Smooth muscle cell (in vitro differentiated cells): Measurements from ENCODE around the gene RIMBP2. TPM values are rescaled to one million over a fixed set of nuclear protein-coding genes. Genes with fewer than 3 reads are reported as not detected.

Source experiments
- DNase-seq: peaks from one replicate; lab custom pipeline; 2025; ENCODE audit not compliant: unreplicated experiment; lab: John Stamatoyannopoulos, UW
- H2AFZ ChIP-seq: fragments of 200-600 bp; sonication (generic); 2 replicates; pipeline ENCODE4 v1.6.0; 2016; ENCODE audit warnings: antibody characterized with exemption, low read depth, mild to moderate bottlenecking
- H3F3A ChIP-seq: fragments of 200-600 bp; sonication (generic); 2 replicates; pipeline ENCODE4 v1.6.0; 2017; ENCODE audit warnings: antibody characterized with exemption, low read depth
- H3K27ac ChIP-seq: fragments of 200-600 bp; sonication (generic); 2 replicates; pipeline ENCODE4 v1.5.1; 2016; ENCODE audit warnings: low read depth, mild to moderate bottlenecking
- H3K27me3 ChIP-seq: fragments of 200-600 bp; sonication (generic); 2 replicates; pipeline ENCODE4 v1.6.1; 2016; ENCODE audit warnings: low read depth, mild to moderate bottlenecking
- H3K36me3 ChIP-seq: fragments of 200-600 bp; sonication (generic); 2 replicates; pipeline ENCODE4 v1.5.1; 2016; ENCODE audit warnings: low read depth
- H3K4me1 ChIP-seq: fragments of 200-600 bp; sonication (generic); 2 replicates; pipeline ENCODE4 v1.5.1; 2016; ENCODE audit warnings: low read depth
- H3K4me2 ChIP-seq: fragments of 200-600 bp; sonication (generic); 2 replicates; pipeline ENCODE4 v1.6.0; 2016; ENCODE audit warnings: mild to moderate bottlenecking
- H3K4me3 ChIP-seq: fragments of 200-600 bp; sonication (generic); 2 replicates; pipeline ENCODE4 v1.5.1; 2016; ENCODE audit warnings: mild to moderate bottlenecking
- H3K79me2 ChIP-seq: fragments of 200-600 bp; sonication (generic); 2 replicates; pipeline ENCODE4 v1.6.0; 2016; ENCODE audit warnings: low read depth, mild to moderate bottlenecking
- H3K9ac ChIP-seq: fragments of 200-600 bp; sonication (generic); 2 replicates; pipeline ENCODE4 v1.6.0; 2016; ENCODE audit warnings: low read depth
- H3K9me3 ChIP-seq: fragments of 200-600 bp; sonication (generic); replicated peaks from 2 replicates; pipeline ENCODE4 v1.5.1; 2016; ENCODE audit warnings: low read depth
- H4K20me1 ChIP-seq: fragments of 200-600 bp; sonication (generic); 2 replicates; pipeline ENCODE4 v1.6.0; 2016; ENCODE audit warnings: low read depth
- WGBS: methylation state at CpG from one replicate; pipeline ENCODE4 v1.1.7; 2016; ENCODE audit warnings: low lambda C conversion rate; 5-methylcytosine and 5-hydroxymethylcytosine counted together
- polyA plus RNA-seq: library from polyadenylated mRNA; unstranded; fragments of >200 nt; fragmentation: Nextera tagmentation; extraction: Ambion mirVana; gene quantifications from 2 replicates; pipeline ENCODE4 v1.2.1, GENCODE V29; 2016
- total RNA-seq: library from RNA; depleted of rRNA; stranded (reverse); fragments of >200 nt; gene quantifications from 2 replicates; pipeline ENCODE4 v1.2.3, GENCODE V29; 2014
- TF ChIP-seq, protein P1 (sequence below): fragments of 200-600 bp; sonication (generic); IDR thresholded peaks from 2 replicates; pipeline ENCODE4 v1.5.1; 2017; ENCODE audit warnings: borderline replicate concordance, mild to moderate bottlenecking, antibody characterized with exemption; ENCODE audit not compliant: insufficient read depth, poor library complexity, severe bottlenecking

The RIMBP2 gene
- total and polyA plus RNA-seq, 2 experiments from 2014 or later, result 2.3 TPM; not detected in 1

DNA sequence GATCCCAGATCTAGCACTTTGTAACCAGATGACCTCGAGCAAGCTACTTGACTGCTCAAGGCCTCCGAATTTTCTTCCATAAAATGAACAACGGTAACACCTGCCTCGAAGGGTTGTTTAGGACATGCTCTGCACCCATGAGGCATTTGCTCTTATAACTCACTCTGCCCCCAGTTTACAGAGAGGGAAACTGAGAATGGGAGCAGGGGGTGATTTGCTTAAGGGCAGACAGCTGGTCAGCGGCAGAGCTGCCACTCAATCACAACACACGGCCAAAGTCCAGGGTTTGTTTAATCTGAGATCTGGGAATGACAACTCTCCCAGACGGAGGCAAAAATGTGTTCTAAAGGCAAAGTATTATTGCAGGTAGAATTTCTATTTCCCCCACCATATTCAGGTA, 156.3 kb downstream of the RIMBP2 start:
- Histone ChIP-seq H3K4me3 (no peak overlapping the region), H3K27me3 (no peaks in the 10 kb centered on the region), H3K9ac (no peak overlapping the region), H3K27ac (no peak overlapping the region), H2AFZ (no peak overlapping the region), H4K20me1 (no peaks in the 10 kb centered on the region), H3K4me1 (no peaks in the 10 kb centered on the region), H3K9me3 (no peaks in the 10 kb centered on the region), H3F3A (no peaks in the 10 kb centered on the region), H3K36me3 (no peaks in the 10 kb centered on the region), H3K79me2 (no peaks in the 10 kb centered on the region), H3K4me2 (no peak overlapping the region)
- DNase-seq, result no peak
- TF ChIP-seq, protein P1, sequence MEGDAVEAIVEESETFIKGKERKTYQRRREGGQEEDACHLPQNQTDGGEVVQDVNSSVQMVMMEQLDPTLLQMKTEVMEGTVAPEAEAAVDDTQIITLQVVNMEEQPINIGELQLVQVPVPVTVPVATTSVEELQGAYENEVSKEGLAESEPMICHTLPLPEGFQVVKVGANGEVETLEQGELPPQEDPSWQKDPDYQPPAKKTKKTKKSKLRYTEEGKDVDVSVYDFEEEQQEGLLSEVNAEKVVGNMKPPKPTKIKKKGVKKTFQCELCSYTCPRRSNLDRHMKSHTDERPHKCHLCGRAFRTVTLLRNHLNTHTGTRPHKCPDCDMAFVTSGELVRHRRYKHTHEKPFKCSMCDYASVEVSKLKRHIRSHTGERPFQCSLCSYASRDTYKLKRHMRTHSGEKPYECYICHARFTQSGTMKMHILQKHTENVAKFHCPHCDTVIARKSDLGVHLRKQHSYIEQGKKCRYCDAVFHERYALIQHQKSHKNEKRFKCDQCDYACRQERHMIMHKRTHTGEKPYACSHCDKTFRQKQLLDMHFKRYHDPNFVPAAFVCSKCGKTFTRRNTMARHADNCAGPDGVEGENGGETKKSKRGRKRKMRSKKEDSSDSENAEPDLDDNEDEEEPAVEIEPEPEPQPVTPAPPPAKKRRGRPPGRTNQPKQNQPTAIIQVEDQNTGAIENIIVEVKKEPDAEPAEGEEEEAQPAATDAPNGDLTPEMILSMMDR, result no peak
- 93% methylated on average over 7 of the region's 7 CpGs for WGBS

DNA sequence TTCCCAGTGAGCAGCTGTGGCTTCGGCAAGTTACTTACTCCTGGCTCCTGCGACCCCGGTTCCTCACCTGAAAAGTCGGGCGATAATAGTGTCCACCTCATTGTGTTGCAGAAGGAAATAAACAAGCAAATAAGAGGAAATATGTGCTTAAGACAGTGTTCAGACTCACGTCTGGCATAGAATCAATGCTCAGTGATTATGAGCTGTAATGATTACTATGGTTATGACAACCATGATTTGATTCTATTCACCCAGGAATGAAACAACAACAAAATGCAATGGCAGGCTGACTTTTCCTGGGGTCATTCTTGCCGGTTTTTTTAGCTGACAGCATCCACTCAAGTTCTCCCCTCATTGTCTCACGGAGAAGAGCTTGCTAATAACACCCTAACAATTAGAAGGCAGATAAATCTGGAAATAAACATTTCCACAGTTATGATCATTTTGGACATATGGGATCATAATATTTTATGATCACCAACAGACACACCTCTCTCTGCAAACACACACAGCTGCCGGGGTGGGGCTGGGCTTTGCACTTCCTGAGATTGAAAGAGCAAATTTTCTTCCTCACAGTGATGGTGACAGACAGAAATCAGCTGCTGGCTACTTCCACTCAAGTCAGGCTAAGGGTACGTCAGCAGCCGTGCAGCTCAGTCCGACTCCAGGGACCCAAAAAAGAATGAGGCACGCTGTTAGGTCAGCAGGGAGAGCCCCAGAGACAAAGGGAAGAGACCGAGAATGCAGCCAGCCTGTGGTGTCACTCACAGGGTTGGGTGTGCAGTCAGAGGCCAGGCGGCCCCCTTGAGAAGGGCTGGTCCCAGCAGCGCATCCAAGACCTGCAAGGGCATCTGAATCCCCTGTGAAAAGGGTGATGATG, 158.0 kb downstream of the RIMBP2 start:
- no peaks in the 10 kb centered on the region for H3K27me3 ChIP-seq
- no peaks in the 10 kb centered on the region for H3K4me1 ChIP-seq
- TF ChIP-seq, protein P1, result no peak
- no peak overlapping the region for H3K27ac ChIP-seq
- no peaks in the 10 kb centered on the region for H3F3A ChIP-seq
- H4K20me1 ChIP-seq, result no peaks in the 10 kb centered on the region
- no peak overlapping the region for H3K9ac ChIP-seq
- 86% methylated on average over 16 of the region's 16 CpGs for WGBS
- H3K4me3 ChIP-seq, result no peak overlapping the region
- no peak for DNase-seq
- no peaks in the 10 kb centered on the region for H3K36me3 ChIP-seq
- H3K4me2 ChIP-seq, result no peak overlapping the region
- H3K9me3 ChIP-seq, result no peaks in the 10 kb centered on the region
- H3K79me2 ChIP-seq, result no peaks in the 10 kb centered on the region
- no peak overlapping the region for H2AFZ ChIP-seq

DNA sequence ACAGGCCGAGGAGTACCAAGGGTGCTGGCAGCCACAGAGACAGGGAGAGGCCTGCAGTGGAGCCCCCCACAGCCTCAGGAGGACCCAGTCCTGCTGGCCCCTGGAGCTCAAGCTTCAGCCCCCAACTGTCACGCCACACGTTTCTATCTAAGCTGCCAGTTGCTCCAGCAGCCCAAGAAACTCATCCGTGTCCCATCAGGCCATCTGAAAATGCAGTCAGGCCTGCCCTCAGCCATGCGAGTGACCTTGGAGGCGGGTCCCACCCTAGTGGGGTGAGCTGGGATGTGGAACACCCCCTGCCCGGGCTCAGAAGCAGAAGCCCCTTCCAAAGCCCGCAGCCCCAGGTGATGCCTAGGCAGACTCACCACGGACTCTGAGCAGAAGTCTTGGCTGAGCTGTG, 158.9 kb downstream of the RIMBP2 start:
- Histone ChIP-seq H3K9me3 (no peaks in the 10 kb centered on the region), H3K4me1 (no peaks in the 10 kb centered on the region), H2AFZ (no peak overlapping the region), H3K4me2 (no peak overlapping the region), H3F3A (no peaks in the 10 kb centered on the region), H4K20me1 (no peaks in the 10 kb centered on the region), H3K36me3 (no peaks in the 10 kb centered on the region), H3K4me3 (no peak overlapping the region), H3K9ac (no peak overlapping the region), H3K79me2 (no peaks in the 10 kb centered on the region), H3K27me3 (no peaks in the 10 kb centered on the region), H3K27ac (no peak overlapping the region)
- 92% methylated on average over 9 of the region's 9 CpGs for WGBS
- TF ChIP-seq, protein P1, result no peak
- no peak for DNase-seq
